GM13976 (cell line): ENCODE measurements around the gene NMNAT2.

Source experiments
- DNase-seq: peaks from one replicate; pipeline ENCODE4 v3.0.0; 2012; ENCODE audit warnings: low spot score
- CTCF ChIP-seq: IDR thresholded peaks from 2 replicates; pipeline ENCODE4 v1.5.1; 2012; ENCODE audit warnings: borderline replicate concordance, mild to moderate bottlenecking; ENCODE audit not compliant: insufficient read depth; ENCODE audit errors: extremely low read depth, missing control alignments, control extremely low read depth
- in situ Hi-C: fragments of 300-500 bp; cut with MboI; formaldehyde crosslinking; loops from one replicate; pipeline ENCODE4 v1.12.0; 2022; ENCODE audit warnings: low sequenced_read_pairs, mixed read lengths, inconsistent platforms; ENCODE audit not compliant: unreplicated experiment

Gene NMNAT2

GRCh38 chr1:183247484-183247883 is 170.7 kb downstream of the NMNAT2 start:
- in situ Hi-C loops: loop anchor here (25.0 kb wide), 1 partner anchor 285 kb away; the partner anchor contains the start of gene SHCBP1L
- TF ChIP-seq CTCF: no peak
- DNase-seq: no peak

- in situ Hi-C loops: loop anchor here (25.0 kb wide), 1 partner anchor 285 kb away; the partner anchor contains the start of gene SHCBP1L
- no peak for TF ChIP-seq CTCF
Observed at GRCh38 chr1:183247066-183247465, 171.1 kb downstream of the NMNAT2 start.

GRCh38 chr1:183246436-183246835 is 171.7 kb downstream of the NMNAT2 start:
- TF ChIP-seq CTCF: no peak
- in situ Hi-C loops: loop anchor here (25.0 kb wide), 1 partner anchor 284 kb away; the partner anchor contains the start of gene SHCBP1L
- no peak for DNase-seq

More at GRCh38 chr1:183247066-183247465, 171.1 kb downstream of the NMNAT2 start:
- no peak for DNase-seq

GRCh38 chr1:183245357-183245756 is 172.8 kb downstream of the NMNAT2 start:
- DNase-seq: no peak
- TF ChIP-seq CTCF: no peak
- in situ Hi-C loops: loop anchor here (25.0 kb wide), 1 partner anchor 283 kb away; the partner anchor contains the start of gene SHCBP1L

GRCh38 chr1:183244466-183244865 is 173.7 kb downstream of the NMNAT2 start:
- in situ Hi-C loops: loop anchor here (25.0 kb wide), 1 partner anchor 282 kb away; the partner anchor contains the start of gene SHCBP1L
- DNase-seq: no peak
- TF ChIP-seq CTCF: no peak

GRCh38 chr1:183243161-183244050 is 174.8 kb downstream of the NMNAT2 start:
- in situ Hi-C loops: loop anchor here (25.0 kb wide), 1 partner anchor 281 kb away; the partner anchor contains the start of gene SHCBP1L
- no peak for DNase-seq
- no peak for TF ChIP-seq CTCF
